Inflammatory macrophage treated with lipopolysaccharide for 1 hour (primary cell): ENCODE results near the gene CTAG2.
"Not testable (repeated sequence)": the region's sequence is repeated elsewhere in the genome, so short reads cannot be mapped to it uniquely, and the experiment has no call there.

Source experiments
- DNase-seq, 2 donors: peaks; one replicate each; pipeline ENCODE4 v3.0.0-alpha.2; 2020 to 2022

Gene CTAG2

GRCh38 chrX:154653413-154653812, at the start of gene CTAG2:
TSS of gene CTAG2 (minus strand) at chrX:154653579. CDS start at chrX:154653515, 64 bp downstream.
- not testable (repeated sequence) for DNase-seq

GRCh38 chrX:154698630-154699248, 45.4 kb upstream of the CTAG2 start:
- no peak for DNase-seq

GRCh38 chrX:154696676-154697045, 43.3 kb upstream of the CTAG2 start:
- no peak for DNase-seq

- peak; percentile 44 to 65 for DNase-seq
Observed at GRCh38 chrX:154695911-154696675, 42.7 kb upstream of the CTAG2 start.

- no peak for DNase-seq
Observed at GRCh38 chrX:154693394-154693793, 40.0 kb upstream of the CTAG2 start.

- DNase-seq, result not testable (repeated sequence)
Observed at GRCh38 chrX:154690438-154690837, 37.1 kb upstream of the CTAG2 start.

- DNase-seq, result not testable (repeated sequence)
Observed at GRCh38 chrX:154672084-154672483, 18.7 kb upstream of the CTAG2 start.

- not testable (repeated sequence) for DNase-seq
Observed at GRCh38 chrX:154670848-154671247, 17.5 kb upstream of the CTAG2 start.

- DNase-seq, result peak; percentile 23 to 35
Observed at GRCh38 chrX:154661899-154662298, 8.5 kb upstream of the CTAG2 start.

GRCh38 chrX:154661170-154661569, 7.8 kb upstream of the CTAG2 start:
- DNase-seq, result peak; percentile 16 to 32

- no peak for DNase-seq
Observed at GRCh38 chrX:154660541-154660940, 7.2 kb upstream of the CTAG2 start.

GRCh38 chrX:154658957-154659356, 5.6 kb upstream of the CTAG2 start:
- DNase-seq, result no peak

- DNase-seq, result no peak
Observed at GRCh38 chrX:154658187-154658586, 4.8 kb upstream of the CTAG2 start.

GRCh38 chrX:154657226-154657805, 3.9 kb upstream of the CTAG2 start:
- DNase-seq, result no peak

GRCh38 chrX:154655786-154656185, 2.4 kb upstream of the CTAG2 start:
- no peak for DNase-seq

- DNase-seq, result no peak
Observed at GRCh38 chrX:154655346-154655745, 2.0 kb upstream of the CTAG2 start.

- no peak for DNase-seq
Observed at GRCh38 chrX:154654925-154655324, 1.5 kb upstream of the CTAG2 start.

- no peak for DNase-seq
Observed at GRCh38 chrX:154654372-154654771, 993 bp upstream of the CTAG2 start.

GRCh38 chrX:154653048-154653401, 354 bp downstream of the CTAG2 start:
- DNase-seq, result no peak

GRCh38 chrX:154652311-154653047, 900 bp downstream of the CTAG2 start:
- no peak for DNase-seq

- peak; percentile 41 to 59 for DNase-seq
Observed at GRCh38 chrX:154650221-154650510, 3.2 kb downstream of the CTAG2 start.

GRCh38 chrX:154649503-154650220, 3.7 kb downstream of the CTAG2 start:
- DNase-seq, result no peak

GRCh38 chrX:154648931-154649330, 4.4 kb downstream of the CTAG2 start:
- no peak for DNase-seq
